Panc1 (cell line): ENCODE measurements around the gene GRIK4.

Experiments
- CTCF ChIP-seq: fragments of 450-650 bp; IDR thresholded peaks from 2 replicates; pipeline ENCODE4 v1.5.1; 2017; ENCODE audit warnings: mild to moderate bottlenecking
- SIN3A ChIP-seq: IDR thresholded peaks from 2 replicates; pipeline ENCODE4 v1.6.1; 2012; ENCODE audit warnings: low read depth, mild to moderate bottlenecking, low read length, moderate library complexity, borderline replicate concordance; ENCODE audit not compliant: insufficient read depth

GRCh38 chr11:120524536-120525085 is 13.1 kb downstream of the GRIK4 start:
- no peak for TF ChIP-seq CTCF
- no peak for TF ChIP-seq SIN3A
